ENCODE data around the gene CMSS1. TPM values are rescaled to one million over a fixed set of nuclear protein-coding genes. Genes with fewer than 3 reads are reported as not detected.

The CMSS1 gene
- total RNA-seq, 4 donors from 2014 or later = 23.2 to 89.5 (median 67.6) TPM

- no peaks in the 10 kb centered on the region for H3K27me3 ChIP-seq
- peaks cover 55 to 58% of the 10 kb centered on the region in 2 donors for H3K4me1 ChIP-seq
- H3K27ac ChIP-seq = peak overlapping the region; percentile 10 to 87 (median 81)
- in situ Hi-C loops (cut with MboI; ENCODE audit: low sequenced_read_pairs in 4 of 4) = no loop called here
- H3K9me3 ChIP-seq = no peaks in the 10 kb centered on the region
- no peak for DNase-seq
- intact Hi-C loops (cut with DNase I; ENCODE audit: low total_unique reads) = no loop called here
- no peak for ATAC-seq
- TF ChIP-seq CTCF (IDR thresholded peaks at IDR 0.05 in 4 of 5, conservative IDR thresholded peaks at IDR 0.05 in 1 of 5) (no peak), POLR2A (IDR thresholded peaks at IDR 0.05) (no peak)
- H3K36me3 ChIP-seq = no peaks in the 10 kb centered on the region
- H3K4me3 ChIP-seq = no peak overlapping the region
Measured at GRCh38 chr3:100033903-100034471, 216.3 kb downstream of the CMSS1 start.

DNA sequence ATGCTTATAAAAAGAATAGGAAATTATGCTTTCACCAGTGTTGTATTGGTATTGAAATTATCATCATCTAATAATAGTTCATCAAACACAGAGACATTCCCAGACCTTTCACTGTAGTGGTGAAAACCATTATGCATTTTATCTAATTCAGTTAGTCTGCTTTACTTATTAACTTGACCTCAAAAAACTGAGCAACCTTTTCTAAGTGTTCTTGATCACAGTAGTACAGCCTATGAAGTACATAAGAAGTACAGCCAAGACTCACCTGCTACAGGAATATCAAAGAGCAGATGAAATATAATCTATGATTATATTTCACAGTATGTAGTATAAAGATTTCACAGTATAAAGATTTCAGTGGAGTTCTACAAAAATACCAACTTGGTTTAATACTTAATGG, 221.4 kb downstream of the CMSS1 start:
- DNase-seq = no peak
- ATAC-seq = no peak
- in situ Hi-C loops (cut with MboI; ENCODE audit: low sequenced_read_pairs in 4 of 4) (no loop called here), intact Hi-C loops (cut with DNase I; ENCODE audit: low total_unique reads) (no loop called here)
- no peak overlapping the region for H3K4me3 ChIP-seq
- peak overlapping the region; percentile 87 to 94 (median 88) for H3K27ac ChIP-seq
- H3K9me3 ChIP-seq = no peaks in the 10 kb centered on the region
- TF ChIP-seq POLR2A (IDR thresholded peaks at IDR 0.05) (no peak), CTCF (IDR thresholded peaks at IDR 0.05 in 4 of 5, conservative IDR thresholded peaks at IDR 0.05 in 1 of 5) (no peak)
- no peaks in the 10 kb centered on the region for H3K36me3 ChIP-seq
- H3K27me3 ChIP-seq = no peaks in the 10 kb centered on the region
- peaks cover 51 to 52% of the 10 kb centered on the region in 2 donors for H3K4me1 ChIP-seq

DNA sequence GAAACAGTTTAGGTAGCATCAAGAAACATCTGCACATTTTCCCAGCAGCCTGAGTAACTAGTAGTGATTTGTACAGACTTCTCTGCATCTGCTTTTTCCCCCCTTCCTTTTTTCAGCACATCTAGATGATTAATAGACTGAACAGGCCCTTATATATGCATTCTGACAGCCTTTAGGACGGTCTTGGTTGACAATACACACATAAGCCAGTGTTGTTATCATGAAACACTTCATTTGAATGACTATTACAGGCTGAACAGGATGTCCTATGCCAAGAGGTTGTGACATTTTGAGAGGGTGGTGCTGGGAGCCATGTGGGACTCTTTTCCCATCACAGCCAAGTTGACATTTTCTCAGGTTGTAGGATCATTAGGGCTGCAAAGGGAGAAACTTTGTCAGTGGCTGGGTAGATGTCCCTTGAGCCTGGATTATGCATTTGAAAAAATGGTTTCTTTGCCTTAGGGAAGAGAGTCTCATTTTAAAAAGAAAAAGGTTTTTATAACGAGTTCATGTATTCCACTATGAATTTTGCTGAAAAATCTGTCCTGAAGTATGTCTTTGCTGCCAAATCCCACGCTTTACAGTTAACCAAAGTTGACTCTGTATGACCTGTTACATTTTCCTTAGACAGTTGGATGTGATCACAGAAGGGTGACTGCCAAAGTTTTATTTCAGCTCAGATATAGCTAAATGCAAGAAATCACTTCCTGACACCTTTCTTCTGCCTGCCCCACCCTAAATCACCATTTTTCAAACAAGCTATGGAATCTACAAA, 223.0 kb downstream of the CMSS1 start:
- peaks cover 53 to 57% of the 10 kb centered on the region in 2 donors for H3K4me1 ChIP-seq
- TF ChIP-seq POLR2A (IDR thresholded peaks at IDR 0.05) = no peak
- H3K9me3 ChIP-seq = no peaks in the 10 kb centered on the region
- no peaks in the 10 kb centered on the region for H3K27me3 ChIP-seq
- H3K4me3 ChIP-seq = no peak overlapping the region
- H3K36me3 ChIP-seq = no peaks in the 10 kb centered on the region
- DNase-seq (peak; percentile 48 to 67), ATAC-seq (peak; percentile 86 to 92)
- H3K27ac ChIP-seq = peak overlapping the region; percentile 87 to 94 (median 88)
- in situ Hi-C loops (cut with MboI; ENCODE audit: low sequenced_read_pairs in 4 of 4) (no loop called here), intact Hi-C loops (cut with DNase I; ENCODE audit: low total_unique reads) (no loop called here)

DNA sequence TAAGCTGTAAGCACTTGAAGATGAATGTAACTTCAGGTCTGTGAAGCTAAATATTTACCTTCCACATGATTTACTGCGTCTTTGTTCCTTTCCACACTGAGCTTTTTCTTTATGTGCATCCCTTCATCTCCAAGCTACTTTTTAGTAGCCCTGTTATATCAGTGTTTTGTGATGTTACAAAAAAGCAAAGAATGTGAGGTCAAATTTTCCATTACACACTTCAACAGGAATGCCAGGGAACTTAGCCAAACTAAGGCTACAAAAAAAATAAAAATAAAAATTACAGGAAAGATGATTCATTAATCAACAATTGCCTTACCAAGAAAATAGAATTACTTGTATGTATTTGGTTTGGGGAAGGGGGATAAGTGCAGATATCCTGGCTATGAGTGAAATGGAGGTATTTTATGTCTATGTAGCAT, 223.7 kb downstream of the CMSS1 start:
- TF ChIP-seq POLR2A (IDR thresholded peaks at IDR 0.05) = peak; percentile 7 to 19
- TF ChIP-seq CTCF (IDR thresholded peaks at IDR 0.05 in 4 of 5, conservative IDR thresholded peaks at IDR 0.05 in 1 of 5) = no peak
- DNase-seq (no peak), ATAC-seq (peak; percentile 28 to 40)
- Histone ChIP-seq H3K4me1 (peaks cover 56 to 64% of the 10 kb centered on the region in 2 donors), H3K4me3 (no peak overlapping the region), H3K36me3 (no peaks in the 10 kb centered on the region), H3K9me3 (no peaks in the 10 kb centered on the region), H3K27me3 (no peaks in the 10 kb centered on the region), H3K27ac (peak overlapping the region; percentile 87 to 94 (median 88))
- intact Hi-C loops (cut with DNase I; ENCODE audit: low total_unique reads) = no loop called here
- in situ Hi-C loops (cut with MboI; ENCODE audit: low sequenced_read_pairs in 4 of 4) = no loop called here

- Histone ChIP-seq H3K27ac (peak overlapping the region; percentile 87 to 94 (median 88)), H3K27me3 (no peaks in the 10 kb centered on the region), H3K36me3 (no peaks in the 10 kb centered on the region), H3K4me3 (peak overlapping the region in 1 of 4 donors; percentile 7), H3K9me3 (no peaks in the 10 kb centered on the region), H3K4me1 (peaks cover 65 to 73% of the 10 kb centered on the region in 2 donors)
- ATAC-seq (no peak), DNase-seq (no peak)
- intact Hi-C loops (cut with DNase I; ENCODE audit: low total_unique reads) (no loop called here), in situ Hi-C loops (cut with MboI; ENCODE audit: low sequenced_read_pairs in 4 of 4) (no loop called here)
- no peak for TF ChIP-seq CTCF (IDR thresholded peaks at IDR 0.05 in 4 of 5, conservative IDR thresholded peaks at IDR 0.05 in 1 of 5)
- TF ChIP-seq POLR2A (IDR thresholded peaks at IDR 0.05) = no peak
Measured at GRCh38 chr3:100042166-100042981, 224.7 kb downstream of the CMSS1 start.
